Amniotic stem cell (primary cell): ENCODE measurements around the gene ITPR1.

ENCODE experiments used
- DNase-seq: peaks from one replicate; lab custom pipeline; 2025; lab: John Stamatoyannopoulos, UW

Gene ITPR1

DNA sequence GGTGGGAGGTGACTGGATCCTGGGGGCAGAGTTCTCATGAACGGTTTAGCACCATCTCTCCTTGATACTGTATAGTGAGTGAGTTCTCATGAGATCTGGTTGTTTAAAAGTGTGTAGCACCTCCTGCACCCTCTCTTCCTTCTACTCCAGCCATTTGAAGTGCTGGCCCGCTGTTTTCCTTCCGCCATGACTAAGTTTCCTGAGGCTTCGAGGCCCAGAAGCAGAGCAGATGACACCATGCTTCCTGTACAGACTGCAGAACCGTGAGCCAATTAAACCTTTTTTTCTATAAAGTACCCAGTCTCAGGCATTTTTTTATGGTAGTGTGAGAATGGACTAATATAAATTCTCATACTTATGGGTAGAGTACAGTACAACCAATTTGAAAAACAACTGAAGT, 362.5 kb downstream of the ITPR1 start:
- no peak for DNase-seq

DNA sequence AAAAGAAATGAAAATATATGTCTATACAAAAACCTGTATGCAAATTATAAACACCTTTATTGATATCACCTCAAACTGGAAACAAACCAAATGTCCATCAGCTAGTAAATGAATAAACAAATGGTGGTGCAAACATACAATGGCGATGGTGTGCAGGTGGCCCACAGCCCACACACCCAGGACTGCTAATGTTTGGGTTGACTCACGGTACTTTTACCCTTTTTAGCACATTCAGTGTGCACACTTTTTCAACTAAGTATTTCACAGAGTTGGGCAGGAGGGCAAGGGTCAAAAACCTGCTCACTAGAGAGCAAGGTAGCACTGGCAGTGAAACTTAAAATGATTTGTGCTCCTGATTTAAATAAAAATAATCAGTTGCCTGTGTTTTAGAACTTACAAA, 363.0 kb downstream of the ITPR1 start:
- DNase-seq: no peak

DNA sequence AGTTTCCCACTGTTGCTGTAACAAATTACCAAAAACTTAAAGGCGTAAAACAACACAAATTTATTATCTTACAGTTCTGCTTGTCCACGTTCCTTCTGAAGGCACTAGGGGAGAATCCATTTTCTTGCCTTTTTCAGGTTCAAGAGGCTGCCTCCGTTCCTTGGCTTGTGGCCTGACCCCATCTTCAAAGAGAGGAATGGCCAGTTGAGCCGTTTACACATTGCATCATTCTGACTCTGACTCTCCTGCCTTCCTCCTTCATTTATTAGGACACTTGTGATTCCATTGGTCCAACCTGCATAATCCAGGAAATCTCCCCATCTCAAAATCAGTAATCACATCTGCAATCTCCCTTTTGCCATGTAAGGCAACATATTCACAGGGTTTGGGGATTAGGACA, 363.4 kb downstream of the ITPR1 start:
- DNase-seq: no peak

DNA sequence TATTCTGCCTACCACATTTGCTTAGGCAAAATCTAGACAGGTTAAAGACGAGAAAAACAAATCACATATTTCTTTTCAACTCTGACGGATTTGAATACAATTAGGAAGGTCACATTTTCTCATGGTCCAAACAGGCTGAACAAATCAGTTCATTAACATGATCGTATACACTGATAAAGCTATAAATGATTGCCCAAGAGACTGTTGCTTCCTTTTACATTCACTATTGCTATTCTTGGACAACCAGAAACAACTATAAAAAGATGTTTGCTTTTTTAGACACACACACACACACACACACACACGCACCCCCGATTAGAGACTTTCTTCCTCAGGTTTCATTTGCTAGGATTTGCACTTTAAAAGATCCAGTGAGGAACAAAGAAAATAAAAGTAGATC, 363.8 kb downstream of the ITPR1 start:
- DNase-seq: no peak

DNA sequence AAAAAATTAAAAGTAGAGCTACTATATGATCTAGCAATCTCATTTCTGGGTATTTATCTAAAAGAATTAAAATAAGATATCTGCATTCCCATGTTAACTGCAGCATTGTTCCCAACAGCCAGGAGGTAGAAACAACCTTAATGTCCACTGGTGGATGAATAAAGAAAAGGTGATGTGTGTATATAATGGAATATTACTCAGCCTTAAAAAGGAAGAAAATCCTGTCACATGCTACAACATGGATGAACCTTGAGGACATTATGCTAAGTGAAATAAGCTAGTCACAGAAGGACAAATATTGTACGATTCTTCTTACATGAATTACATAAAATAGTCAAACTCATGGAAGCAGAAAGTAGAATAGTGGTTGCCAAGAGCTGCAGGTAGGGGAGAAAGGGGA, 366.6 kb downstream of the ITPR1 start:
- DNase-seq: no peak

DNA sequence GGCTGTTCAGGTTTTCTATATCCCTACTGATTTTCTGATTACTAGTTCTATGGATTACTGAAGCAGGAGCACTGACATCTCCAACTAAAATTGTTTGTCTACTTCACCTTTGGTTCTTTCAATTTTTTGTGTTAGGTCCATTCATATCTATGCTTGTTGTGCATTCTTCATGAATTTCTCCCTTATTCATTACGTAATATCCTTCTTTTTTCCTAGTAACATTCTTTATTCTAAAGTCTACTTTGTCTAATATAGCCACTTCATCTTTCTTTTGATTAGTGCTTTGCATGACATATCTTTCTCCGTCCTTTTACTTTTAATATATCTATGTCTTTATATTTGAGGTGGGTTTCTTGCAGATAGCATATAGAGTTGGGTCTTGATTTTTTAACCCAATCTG, 369.8 kb downstream of the ITPR1 start:
- DNase-seq: no peak

DNA sequence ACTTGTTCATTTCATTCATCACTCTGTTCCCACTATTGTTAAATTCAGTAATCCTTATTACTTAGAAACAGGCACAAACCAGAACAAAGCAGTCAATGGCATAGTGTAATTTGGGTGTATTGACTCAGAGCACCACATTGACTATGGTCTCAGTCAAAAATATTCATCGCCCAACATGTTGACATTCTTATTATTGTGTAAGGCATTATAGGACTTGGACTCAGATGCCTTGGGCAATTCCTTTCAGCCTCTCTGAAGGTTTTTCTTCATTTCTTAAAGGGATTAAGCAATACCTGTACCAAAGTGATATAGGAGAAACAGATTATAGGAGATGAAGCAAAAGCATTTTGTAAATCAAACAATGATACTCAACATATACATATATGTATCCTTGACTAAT, 371.4 kb downstream of the ITPR1 start:
- no peak for DNase-seq

DNA sequence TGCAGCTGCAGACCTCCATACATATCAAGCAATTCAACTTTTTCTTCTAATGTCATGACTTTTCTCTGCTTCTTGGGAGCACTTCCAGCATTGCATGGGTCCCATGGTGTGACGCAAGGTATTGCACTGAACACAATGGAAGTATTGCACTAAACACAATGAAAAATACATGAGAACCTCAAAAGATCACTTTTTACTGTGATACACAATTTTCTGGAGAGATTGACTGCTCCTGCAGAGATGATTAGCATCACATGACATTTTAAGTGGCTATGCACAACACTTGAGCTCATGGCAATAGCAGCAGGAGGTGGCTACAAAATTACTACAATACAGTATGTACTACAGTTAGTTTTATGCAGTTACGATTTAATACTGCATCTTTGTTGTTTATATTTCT, 372.6 kb downstream of the ITPR1 start:
- no peak for DNase-seq

DNA sequence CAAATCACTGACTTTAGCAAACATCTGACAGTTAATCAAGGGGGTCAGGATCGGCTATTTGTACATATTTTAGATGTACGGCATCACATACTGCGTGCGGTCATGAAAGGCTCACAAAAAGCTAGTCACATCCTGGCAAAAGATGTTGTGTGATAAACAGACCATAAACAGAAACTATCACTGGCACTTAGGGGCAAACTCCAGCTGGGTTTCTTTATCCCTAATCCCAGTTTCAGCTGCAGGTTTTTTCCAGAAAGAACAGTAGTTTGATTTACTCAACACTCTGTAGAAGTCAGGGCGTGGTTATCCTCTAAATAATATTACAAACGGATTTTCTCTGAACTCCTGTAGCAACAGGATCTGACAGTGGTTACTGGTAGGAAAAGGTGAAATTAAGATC, 373.7 kb downstream of the ITPR1 start:
- DNase-seq: no peak

DNA sequence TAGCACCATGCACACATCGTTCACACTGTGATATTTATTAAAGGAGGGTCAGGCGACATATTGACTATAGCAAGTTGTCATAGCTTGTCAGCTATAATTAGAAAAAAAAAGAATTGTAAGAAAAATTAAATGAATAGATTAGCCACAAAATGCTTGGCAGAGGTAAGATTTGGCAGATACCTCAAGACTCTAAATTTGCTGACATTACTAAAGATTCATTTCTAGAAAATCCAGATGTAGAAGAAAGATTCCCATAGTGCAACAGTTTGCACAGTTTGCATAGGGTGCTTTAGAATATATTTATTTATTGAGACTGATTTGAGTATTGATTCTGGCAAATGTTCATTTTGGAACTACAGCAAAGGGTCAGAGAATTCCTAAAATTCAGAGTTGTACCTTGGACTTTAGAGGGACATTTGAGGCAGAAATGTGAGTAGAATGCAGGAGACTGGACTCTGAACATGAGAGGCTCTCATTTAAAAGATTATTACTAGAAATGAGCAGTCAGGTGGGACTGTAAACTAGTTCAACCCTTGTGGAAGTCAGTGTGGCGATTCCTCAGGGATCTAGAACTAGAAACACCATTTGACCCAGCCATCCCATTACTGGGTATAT, 384.1 kb downstream of the ITPR1 start:
- no peak for DNase-seq

DNA sequence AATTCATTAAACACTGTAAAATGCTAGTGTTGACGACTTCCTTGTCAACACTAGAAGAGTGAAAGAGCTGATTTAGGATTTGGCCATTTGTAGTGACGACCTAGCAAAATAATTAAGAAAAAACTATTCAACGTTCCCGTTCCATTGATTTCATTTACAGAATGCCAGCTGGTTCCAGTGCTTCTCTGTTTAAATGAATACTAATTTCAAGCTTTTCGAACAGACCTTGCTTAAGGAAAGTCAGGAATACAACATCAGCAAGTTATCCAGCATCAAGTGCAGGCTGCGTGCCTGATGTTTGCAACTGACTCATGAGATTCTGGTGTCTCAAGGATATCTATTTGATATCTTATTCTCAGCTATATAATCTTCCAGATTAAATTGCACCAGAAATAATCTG, 387.7 kb downstream of the ITPR1 start:
- DNase-seq: no peak

DNA sequence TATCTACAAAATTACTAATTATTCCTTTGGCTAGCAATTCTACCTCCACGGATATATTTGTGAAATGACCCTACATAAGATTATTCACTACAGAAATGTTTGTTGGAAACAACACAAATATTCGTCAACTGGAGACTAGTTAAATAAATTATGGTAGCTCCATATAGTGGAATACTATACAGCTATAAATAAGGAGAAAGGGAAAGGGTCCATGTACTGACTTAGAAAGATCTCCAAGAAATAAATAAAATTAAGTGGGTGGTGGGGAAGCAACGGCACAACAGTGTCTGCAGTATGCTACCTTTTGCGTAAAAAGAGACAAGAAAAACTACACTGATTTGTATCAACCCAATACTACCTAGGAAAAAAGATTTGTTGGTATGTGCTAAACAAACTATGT, 389.4 kb downstream of the ITPR1 start:
- no peak for DNase-seq

DNA sequence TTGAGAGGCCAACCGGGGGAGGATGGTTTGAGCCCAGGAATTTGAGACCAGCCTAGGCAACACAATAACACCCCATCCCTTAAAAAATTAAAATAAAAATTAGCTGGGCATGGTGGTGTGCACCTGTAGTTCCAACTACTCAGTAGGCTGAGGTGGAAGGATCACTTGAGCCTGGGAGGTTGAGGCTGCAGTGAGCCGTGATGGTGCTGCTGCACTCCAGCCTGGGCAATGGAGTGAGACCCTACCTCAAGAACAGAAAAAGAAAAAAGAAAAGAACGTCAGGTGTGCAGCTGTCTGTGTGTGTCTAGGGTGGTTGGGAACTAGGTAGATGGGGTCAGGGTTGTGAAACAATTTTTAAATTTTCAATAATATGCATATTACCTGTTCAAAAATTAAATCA, 389.9 kb downstream of the ITPR1 start:
- DNase-seq: no peak

DNA sequence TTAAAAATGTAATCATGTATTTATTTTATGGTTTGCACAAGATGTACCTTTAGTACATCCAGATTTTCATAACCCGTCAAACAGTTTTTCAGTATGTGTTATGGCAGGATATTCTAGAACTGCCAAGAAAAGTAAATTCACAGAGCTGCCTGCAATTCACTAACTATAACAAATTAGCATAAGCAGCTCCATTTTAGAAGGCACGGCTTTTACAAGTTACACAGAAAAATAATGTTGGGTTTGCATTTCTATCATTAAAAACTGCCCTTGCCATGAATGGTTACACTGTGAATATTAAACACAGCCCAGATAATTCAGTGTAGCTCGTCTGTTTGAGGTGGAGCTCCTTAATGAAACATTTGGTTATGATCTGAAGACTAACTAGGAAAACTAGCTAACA, 391.7 kb downstream of the ITPR1 start:
- DNase-seq: no peak

DNA sequence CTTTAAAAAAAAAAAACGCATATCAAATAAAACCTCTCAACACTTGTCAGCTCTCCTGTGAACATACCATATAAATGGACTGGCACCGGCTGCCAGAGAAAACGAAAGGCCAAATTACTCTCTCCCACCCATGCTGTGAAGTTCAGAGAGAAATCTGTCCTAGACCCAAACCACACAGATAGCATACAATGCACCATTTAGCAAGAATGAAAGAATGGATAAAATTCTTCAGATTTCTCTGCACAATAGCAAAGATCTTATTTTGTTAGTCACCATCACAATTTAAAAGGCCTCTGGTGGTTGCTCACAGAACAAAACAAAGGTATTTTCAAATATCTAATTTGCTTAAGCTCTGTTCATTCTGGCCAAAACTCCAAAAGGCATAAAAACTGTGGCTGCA, 392.2 kb downstream of the ITPR1 start:
- no peak for DNase-seq

DNA sequence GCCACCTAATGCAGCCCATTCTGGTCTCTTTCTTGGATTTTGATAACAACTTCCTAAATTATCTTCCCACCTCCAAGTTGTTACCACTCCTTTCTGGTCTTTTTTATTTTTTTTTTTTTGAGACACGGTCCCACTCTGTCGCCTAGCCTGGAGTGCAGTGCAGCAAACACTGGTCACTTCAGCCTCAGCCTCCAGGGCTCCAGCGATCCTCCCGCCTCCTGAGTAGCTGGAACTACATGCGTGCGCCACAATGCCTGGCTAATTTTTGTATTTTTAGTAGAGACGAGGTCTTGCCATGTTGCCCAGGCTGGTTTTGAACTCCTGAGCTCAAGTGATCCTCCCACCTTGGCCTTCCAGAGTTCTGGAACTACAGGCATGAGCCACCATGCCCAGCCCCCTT, 393.3 kb downstream of the ITPR1 start:
- DNase-seq: no peak

DNA sequence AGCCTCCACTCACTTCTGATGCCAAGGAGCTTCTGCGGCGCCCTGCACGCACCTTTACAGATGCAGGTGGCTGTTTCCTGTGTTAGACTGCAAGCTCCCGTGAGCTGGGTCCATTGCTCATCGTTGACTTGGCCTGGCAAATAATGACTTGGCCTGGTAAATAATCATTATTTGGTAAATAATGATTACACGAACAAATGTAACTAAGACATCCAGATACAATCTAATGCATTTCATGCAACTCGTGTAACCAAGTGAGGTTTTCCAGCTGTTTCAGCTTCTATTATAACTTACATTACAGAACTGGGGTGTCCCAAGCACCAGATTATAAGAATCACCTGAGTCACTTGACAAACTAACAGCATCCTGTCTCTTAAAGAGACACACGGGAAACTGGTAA, 394.0 kb downstream of the ITPR1 start:
- DNase-seq: no peak

DNA sequence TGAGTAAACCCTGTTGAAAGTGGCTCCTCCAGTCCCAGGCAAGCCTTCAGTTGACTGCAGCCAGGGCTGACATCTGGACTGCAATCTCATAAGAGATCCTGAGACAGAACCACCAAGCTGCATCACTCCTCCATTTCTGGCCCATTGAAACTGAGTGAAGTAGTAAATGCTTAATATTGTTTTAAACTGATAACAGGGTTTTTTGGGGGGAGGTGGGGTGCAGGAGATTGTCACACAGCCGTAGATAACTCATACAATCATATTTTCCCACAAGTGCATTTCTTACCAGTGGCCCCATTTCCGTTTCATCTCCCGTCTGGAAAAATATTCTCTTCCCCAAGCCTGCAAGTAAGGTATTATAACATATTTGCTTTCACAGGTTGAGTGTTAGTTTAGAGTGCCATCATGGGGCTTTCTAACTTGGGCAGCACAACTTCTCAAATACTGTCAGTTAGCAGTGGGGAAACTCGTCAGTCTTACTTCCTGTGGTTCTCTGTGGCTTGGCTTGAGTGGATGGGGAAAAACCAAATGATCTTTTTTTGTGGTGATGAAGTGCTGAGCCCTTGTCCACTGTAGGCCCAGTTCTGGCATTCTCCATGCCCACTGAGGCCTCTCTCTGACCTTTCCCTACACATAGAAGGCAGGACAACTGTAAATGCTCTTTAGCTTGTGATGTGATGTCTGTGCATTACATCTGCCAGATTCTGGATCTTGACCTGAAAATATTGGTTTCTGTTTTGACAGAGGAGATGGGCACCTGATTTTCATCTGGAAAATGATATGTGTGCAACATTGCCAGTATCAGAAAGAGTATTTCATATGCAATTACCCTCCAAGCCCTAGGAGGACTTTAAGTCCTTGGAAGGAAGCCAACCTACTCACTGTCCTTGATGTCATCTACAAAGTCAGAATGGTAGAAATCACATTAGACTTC, 396.0 kb downstream of the ITPR1 start:
- DNase-seq: no peak

DNA sequence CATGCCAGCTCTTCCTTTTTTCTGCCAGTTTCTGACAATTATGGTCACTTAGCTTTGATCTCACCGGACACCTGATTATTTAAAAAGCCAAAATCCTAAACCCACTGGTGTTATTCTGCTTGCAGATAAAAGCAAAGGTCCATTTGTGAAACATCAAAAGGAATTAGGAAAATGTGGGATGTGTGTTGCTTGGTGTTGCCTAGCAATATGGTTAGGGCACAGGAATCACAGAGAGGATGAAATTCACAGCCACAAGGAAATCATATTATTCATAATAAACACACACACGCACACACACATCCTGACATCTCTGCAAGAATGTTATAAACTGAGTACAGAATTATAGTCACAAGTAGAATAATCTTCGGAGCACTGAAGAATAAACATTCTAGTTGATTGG, 396.7 kb downstream of the ITPR1 start:
- no peak for DNase-seq

DNA sequence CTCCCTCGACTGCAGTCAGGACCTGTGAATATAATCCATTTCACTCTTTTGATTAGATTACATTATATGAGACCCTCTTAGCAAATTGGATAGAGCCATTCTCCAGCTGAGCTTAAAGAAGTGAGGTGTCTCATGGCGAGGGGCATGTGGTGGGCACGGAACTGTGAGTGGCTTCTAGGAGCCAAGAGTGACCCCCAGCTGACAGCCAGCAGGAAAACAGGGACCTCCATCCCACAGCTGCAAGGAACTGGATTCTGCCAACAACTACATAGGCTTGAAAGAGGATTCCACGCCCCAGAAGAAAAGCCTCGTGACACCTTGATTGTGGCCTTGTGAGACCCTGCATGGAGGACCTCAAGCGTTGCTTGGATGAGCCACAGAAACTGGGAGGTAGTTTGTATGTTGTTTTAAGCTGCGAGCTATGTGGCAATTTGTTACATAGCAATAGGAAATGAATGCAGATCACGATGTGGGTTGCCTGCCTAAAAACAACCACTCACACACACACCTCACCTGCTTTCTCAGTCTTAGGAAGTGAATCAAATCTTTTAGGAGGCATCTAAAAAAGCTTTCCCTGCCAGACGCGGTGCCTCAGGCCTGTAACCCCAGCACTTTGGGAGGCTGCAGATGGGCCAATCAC, 401.9 kb downstream of the ITPR1 start:
- DNase-seq: no peak

DNA sequence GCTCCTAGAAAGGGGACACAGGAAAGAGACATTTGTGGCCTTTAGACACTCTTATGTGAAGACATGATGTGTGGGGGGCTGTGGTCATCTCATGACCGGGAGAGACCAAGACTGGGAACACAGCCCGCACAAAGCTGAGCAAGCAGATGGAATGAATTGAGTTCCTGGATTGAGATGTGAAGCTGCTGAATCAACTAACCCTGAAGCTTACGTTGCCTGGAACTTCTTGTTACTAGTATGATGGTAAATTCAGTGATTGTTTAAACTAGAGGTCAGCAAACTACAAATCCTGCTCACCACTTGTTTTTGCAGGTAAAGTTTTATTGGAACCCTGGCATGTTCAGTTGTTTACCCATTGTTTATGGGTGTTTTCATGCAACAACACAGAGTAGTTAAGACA, 402.7 kb downstream of the ITPR1 start:
- DNase-seq: no peak
